SK-N-SH treated with all-trans-retinoic acid at 6 μM for 48 hours (cell line): ENCODE measurements around the gene TANGO6.

Experiments
- ARNTL ChIP-seq: fragments of 450-650 bp; formaldehyde crosslinking; IDR thresholded peaks from 2 replicates; pipeline ENCODE4 v1.5.0; 2020; ENCODE audit warnings: low read depth, mild to moderate bottlenecking, moderate library complexity, borderline replicate concordance
- CSDC2 ChIP-seq: fragments of 250-450 bp; sonication (Bioruptor Pico); IDR thresholded peaks from 2 replicates; pipeline ENCODE4 v1.5.0; 2020; ENCODE audit warnings: mild to moderate bottlenecking, moderate library complexity
- PATZ1 ChIP-seq: fragments of 250-450 bp; sonication (Bioruptor Pico); IDR thresholded peaks from 2 replicates; pipeline ENCODE4 v1.8.0; 2020; ENCODE audit warnings: mild to moderate bottlenecking, moderate library complexity, borderline replicate concordance
- POU6F1 ChIP-seq: fragments of 250-450 bp; sonication (Bioruptor Pico); IDR thresholded peaks from 2 replicates; pipeline ENCODE4 v1.8.0; 2021; ENCODE audit warnings: low read depth, mild to moderate bottlenecking, moderate library complexity, borderline replicate concordance
- PPARA ChIP-seq: fragments of 250-450 bp; sonication (Bioruptor Pico); IDR thresholded peaks from 2 replicates; pipeline ENCODE4 v1.5.0; 2020; ENCODE audit warnings: mild to moderate bottlenecking, borderline replicate concordance
- RARB ChIP-seq: fragments of 250-450 bp; sonication (Bioruptor Pico); IDR thresholded peaks from 2 replicates; pipeline ENCODE4 v1.8.0; 2021; ENCODE audit warnings: mild to moderate bottlenecking, moderate library complexity
- TOX ChIP-seq: fragments of 250-450 bp; sonication (Bioruptor Pico); IDR thresholded peaks from 2 replicates; pipeline ENCODE4 v1.8.0; 2021; ENCODE audit warnings: mild to moderate bottlenecking, moderate library complexity, borderline replicate concordance
- ZC3H10 ChIP-seq: fragments of 250-450 bp; sonication (Bioruptor Pico); IDR thresholded peaks from 2 replicates; pipeline ENCODE4 v1.5.1; 2021; ENCODE audit warnings: mild to moderate bottlenecking, moderate library complexity
- ZFP3 ChIP-seq: fragments of 250-450 bp; sonication (Bioruptor Pico); IDR thresholded peaks from 2 replicates; pipeline ENCODE4 v1.5.0; 2020; ENCODE audit warnings: mild to moderate bottlenecking, moderate library complexity
- ZFP30 ChIP-seq: fragments of 450-650 bp; formaldehyde crosslinking; IDR thresholded peaks from 2 replicates; pipeline ENCODE4 v1.5.0; 2022; ENCODE audit warnings: mild to moderate bottlenecking, moderate library complexity
- ZNF70 ChIP-seq: fragments of 450-650 bp; formaldehyde crosslinking; IDR thresholded peaks from 2 replicates; pipeline ENCODE4 v1.5.0; 2020; ENCODE audit warnings: mild to moderate bottlenecking, moderate library complexity
- ZNF8 ChIP-seq: fragments of 450-650 bp; formaldehyde crosslinking; IDR thresholded peaks from 2 replicates; pipeline ENCODE4 v1.5.0; 2020; ENCODE audit warnings: mild to moderate bottlenecking, moderate library complexity
- TF ChIP-seq, protein P1 (sequence below): fragments of 250-450 bp; sonication (Bioruptor Pico); IDR thresholded peaks from 2 replicates; pipeline ENCODE4 v1.5.1; 2020; ENCODE audit warnings: low read depth, mild to moderate bottlenecking, moderate library complexity

DNA sequence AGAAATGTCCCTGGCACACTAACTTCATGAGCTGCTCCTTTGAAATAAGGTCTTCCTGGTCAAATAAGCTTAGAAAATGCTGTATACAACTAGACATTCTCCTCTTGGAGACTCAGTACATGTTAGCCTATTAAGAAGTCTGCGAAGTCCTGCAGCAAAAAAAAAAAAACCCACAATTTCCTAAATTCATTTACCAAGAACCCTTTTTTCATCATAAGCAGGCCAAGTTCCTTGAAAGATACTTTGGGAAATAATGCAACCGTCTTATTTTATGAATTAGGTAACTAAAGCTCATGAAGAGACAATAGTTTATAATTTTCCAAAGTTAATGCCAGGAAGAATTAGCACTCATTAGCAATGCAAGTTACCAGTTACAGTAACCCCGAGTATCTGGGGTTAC, 213.1 kb downstream of the TANGO6 start:
- TF ChIP-seq, protein P1, sequence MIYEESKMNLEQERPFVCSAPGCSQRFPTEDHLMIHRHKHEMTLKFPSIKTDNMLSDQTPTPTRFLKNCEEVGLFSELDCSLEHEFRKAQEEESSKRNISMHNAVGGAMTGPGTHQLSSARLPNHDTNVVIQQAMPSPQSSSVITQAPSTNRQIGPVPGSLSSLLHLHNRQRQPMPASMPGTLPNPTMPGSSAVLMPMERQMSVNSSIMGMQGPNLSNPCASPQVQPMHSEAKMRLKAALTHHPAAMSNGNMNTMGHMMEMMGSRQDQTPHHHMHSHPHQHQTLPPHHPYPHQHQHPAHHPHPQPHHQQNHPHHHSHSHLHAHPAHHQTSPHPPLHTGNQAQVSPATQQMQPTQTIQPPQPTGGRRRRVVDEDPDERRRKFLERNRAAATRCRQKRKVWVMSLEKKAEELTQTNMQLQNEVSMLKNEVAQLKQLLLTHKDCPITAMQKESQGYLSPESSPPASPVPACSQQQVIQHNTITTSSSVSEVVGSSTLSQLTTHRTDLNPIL (CRISPR knock-in tag) = no peak
- no peak for TF ChIP-seq ARNTL (CRISPR knock-in tag)
- TF ChIP-seq CSDC2 (CRISPR knock-in tag) = no peak
- no peak for TF ChIP-seq PATZ1 (CRISPR knock-in tag)
- TF ChIP-seq RARB (CRISPR knock-in tag) = no peak
- no peak for TF ChIP-seq ZFP30
- no peak for TF ChIP-seq POU6F1 (CRISPR knock-in tag)
- TF ChIP-seq ZNF8 (CRISPR knock-in tag) = no peak
- no peak for TF ChIP-seq ZNF70 (CRISPR knock-in tag)
- TF ChIP-seq PPARA (CRISPR knock-in tag) = no peak
- TF ChIP-seq ZFP3 (CRISPR knock-in tag) = no peak
- TF ChIP-seq ZC3H10 (CRISPR knock-in tag) = no peak
- no peak for TF ChIP-seq TOX (CRISPR knock-in tag)
